Stomach (tissue), 4 donors: ENCODE results near the gene FMN1.

Source experiments
- POLR2A ChIP-seq, 4 donors: fragments of 450-650 bp; IDR thresholded peaks; one replicate each; pipeline ENCODE4 v1.6.1; 2016; ENCODE audit warnings: antibody characterized with exemption in 4 of 4, control low read depth in 2 of 4, mild to moderate bottlenecking in 1 of 4, moderate library complexity in 1 of 4
- POLR2AphosphoS5 ChIP-seq, 3 donors: sonication (generic); formaldehyde crosslinking; IDR thresholded peaks; one replicate each; pipeline ENCODE4 v1.6.1; 2016; ENCODE audit warnings: antibody characterized with exemption in 3 of 3
- TF ChIP-seq, protein P1 (sequence below), 7 experiments: fragments of 450-650 bp in 4 of 7; fragments of 200-600 bp in 3 of 7; sonication (generic) in 3 of 7; IDR thresholded peaks; one replicate each; pipeline ENCODE4 v1.5.1; 2016 to 2019; ENCODE audit warnings: antibody characterized with exemption in 7 of 7, control low read depth in 2 of 7, mild to moderate bottlenecking in 1 of 7

GRCh38 chr15:32879980-32880379 lies 314.5 kb downstream of the FMN1 start:
- TF ChIP-seq, protein P1, sequence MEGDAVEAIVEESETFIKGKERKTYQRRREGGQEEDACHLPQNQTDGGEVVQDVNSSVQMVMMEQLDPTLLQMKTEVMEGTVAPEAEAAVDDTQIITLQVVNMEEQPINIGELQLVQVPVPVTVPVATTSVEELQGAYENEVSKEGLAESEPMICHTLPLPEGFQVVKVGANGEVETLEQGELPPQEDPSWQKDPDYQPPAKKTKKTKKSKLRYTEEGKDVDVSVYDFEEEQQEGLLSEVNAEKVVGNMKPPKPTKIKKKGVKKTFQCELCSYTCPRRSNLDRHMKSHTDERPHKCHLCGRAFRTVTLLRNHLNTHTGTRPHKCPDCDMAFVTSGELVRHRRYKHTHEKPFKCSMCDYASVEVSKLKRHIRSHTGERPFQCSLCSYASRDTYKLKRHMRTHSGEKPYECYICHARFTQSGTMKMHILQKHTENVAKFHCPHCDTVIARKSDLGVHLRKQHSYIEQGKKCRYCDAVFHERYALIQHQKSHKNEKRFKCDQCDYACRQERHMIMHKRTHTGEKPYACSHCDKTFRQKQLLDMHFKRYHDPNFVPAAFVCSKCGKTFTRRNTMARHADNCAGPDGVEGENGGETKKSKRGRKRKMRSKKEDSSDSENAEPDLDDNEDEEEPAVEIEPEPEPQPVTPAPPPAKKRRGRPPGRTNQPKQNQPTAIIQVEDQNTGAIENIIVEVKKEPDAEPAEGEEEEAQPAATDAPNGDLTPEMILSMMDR (IDR thresholded peaks at IDR 0.05), result no peak
- TF ChIP-seq POLR2A (IDR thresholded peaks at IDR 0.05), result no peak
- TF ChIP-seq POLR2AphosphoS5 (IDR thresholded peaks at IDR 0.05), result no peak
